ENCODE results near the gene SEC14L1.
A peak's percentile ranks its signal among the peaks of the same experiment; 100 is the strongest.
"Not testable (repeated sequence)": the region's sequence is repeated elsewhere in the genome, so short reads cannot be mapped to it uniquely, and the experiment has no call there.

SEC14L1 gene

GRCh38 chr17:77116371-77116860 is 24.4 kb upstream of the SEC14L1 start:
- no peak for DNase-seq (ENCODE audit: low read depth)

GRCh38 chr17:77117415-77117814 is 23.4 kb upstream of the SEC14L1 start:
- no peak for DNase-seq (ENCODE audit: low read depth)

GRCh38 chr17:77118251-77118928 is 22.4 kb upstream of the SEC14L1 start:
- DNase-seq (ENCODE audit: low read depth): no peak

GRCh38 chr17:77119668-77120301 is 21.0 kb upstream of the SEC14L1 start:
- DNase-seq (ENCODE audit: low read depth): no peak

GRCh38 chr17:77120868-77121267 is 19.9 kb upstream of the SEC14L1 start:
- no peak for DNase-seq (ENCODE audit: low read depth)

- no peak for DNase-seq (ENCODE audit: low read depth)
Observed at GRCh38 chr17:77124192-77124889, 16.4 kb upstream of the SEC14L1 start.

GRCh38 chr17:77125432-77125901 is 15.3 kb upstream of the SEC14L1 start:
- DNase-seq (ENCODE audit: low read depth): no peak

- no peak for DNase-seq (ENCODE audit: low read depth)
Observed at GRCh38 chr17:77126519-77126918, 14.2 kb upstream of the SEC14L1 start.

GRCh38 chr17:77127735-77128361 is 12.9 kb upstream of the SEC14L1 start:
- DNase-seq (ENCODE audit: low read depth): peak; percentile 45

GRCh38 chr17:77128896-77129567 is 11.7 kb upstream of the SEC14L1 start:
- no peak for DNase-seq (ENCODE audit: low read depth)

- DNase-seq (ENCODE audit: low read depth): no peak
Observed at GRCh38 chr17:77129568-77130301, 11.0 kb upstream of the SEC14L1 start.

GRCh38 chr17:77130525-77130924 is 10.2 kb upstream of the SEC14L1 start:
- no peak for DNase-seq (ENCODE audit: low read depth)

- no peak for DNase-seq (ENCODE audit: low read depth)
Observed at GRCh38 chr17:77131904-77132303, 8.9 kb upstream of the SEC14L1 start.

GRCh38 chr17:77132411-77133086 is 8.2 kb upstream of the SEC14L1 start:
- no peak for DNase-seq (ENCODE audit: low read depth)

- DNase-seq (ENCODE audit: low read depth): no peak
Observed at GRCh38 chr17:77133087-77133638, 7.6 kb upstream of the SEC14L1 start.

GRCh38 chr17:77136420-77136767 is 4.4 kb upstream of the SEC14L1 start:
- no peak for DNase-seq (ENCODE audit: low read depth)

GRCh38 chr17:77137111-77137510 is 3.7 kb upstream of the SEC14L1 start:
- no peak for DNase-seq (ENCODE audit: low read depth)

- not testable (repeated sequence) for DNase-seq (ENCODE audit: low read depth)
Observed at GRCh38 chr17:77137886-77138285, 2.9 kb upstream of the SEC14L1 start.

- peak; percentile 98 for DNase-seq (ENCODE audit: low read depth)
Observed at GRCh38 chr17:77140166-77140877, 447 bp upstream of the SEC14L1 start.
